Astrocyte of the spinal cord (primary cell): ENCODE data around the gene CCR7.

Experiments used
- DNase-seq: peaks from one replicate; pipeline ENCODE4 v3.0.0; 2011; ENCODE audit warnings: low read depth, low spot score
- H3K4me3 ChIP-seq: 2 replicates; pipeline ENCODE4 v1.5.1; 2011; ENCODE audit warnings: low read depth, mild to moderate bottlenecking, low read length, moderate library complexity
- in situ Hi-C: cut with HindIII; loops from 2 replicates; pipeline ENCODE4 v1.10.0; 2017; ENCODE audit warnings: low sequenced_read_pairs
- TF ChIP-seq, protein P1 (sequence below): IDR thresholded peaks from 2 replicates; pipeline ENCODE4 v1.5.1; 2012; ENCODE audit warnings: low read depth, mild to moderate bottlenecking, low read length, inconsistent platforms

Gene CCR7

DNA sequence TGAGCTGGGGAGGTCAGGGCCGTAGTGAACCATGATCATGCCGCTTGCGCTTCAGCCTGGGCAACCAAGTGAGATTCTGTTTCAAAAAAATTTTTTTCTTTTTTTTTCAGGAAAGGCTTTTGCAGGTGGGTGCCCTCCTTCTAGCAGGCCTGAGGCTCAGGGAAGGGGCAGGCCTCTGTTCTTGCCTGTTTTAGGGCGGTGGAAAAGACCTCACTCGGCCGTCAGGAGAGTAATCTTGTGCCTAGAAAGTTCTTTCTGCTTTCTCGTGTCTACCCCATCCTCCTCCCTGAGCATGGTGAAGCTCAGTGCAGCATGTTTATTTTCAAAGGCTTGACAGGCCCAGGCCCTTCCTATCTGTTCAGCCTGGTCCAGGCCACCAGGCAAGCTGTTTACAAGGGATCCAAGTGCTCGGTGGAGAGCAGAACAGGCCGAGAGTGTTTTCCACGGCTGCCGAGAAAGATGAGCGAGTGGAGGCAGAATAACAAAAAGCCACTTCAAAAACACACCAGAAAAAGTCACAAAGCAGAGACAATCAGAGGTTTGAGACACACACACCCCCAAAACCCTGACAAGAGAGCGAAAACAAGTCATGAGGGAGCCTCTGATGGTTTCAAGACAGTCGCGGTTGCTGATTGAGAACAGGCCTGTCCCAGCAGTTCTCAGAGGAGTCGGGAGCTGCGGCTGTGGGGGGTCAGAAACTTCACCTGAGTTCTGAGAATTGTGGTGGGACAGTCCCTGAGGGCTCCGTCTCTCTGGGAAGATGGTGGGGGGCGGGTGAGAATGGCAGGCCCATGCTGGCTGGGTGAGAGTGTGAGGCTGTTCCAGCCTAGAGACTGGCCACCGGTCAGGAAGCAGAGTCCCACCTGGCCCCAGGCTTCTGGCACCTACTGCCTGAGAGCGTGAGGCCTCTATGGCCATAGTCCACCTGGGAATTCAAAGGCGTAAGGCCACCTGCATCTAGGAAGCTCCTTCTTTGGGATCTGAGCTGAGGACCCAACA lies 37.5 kb upstream of the CCR7 start:
- no peak for DNase-seq
- in situ Hi-C loops, result no loop called here
- TF ChIP-seq, protein P1, sequence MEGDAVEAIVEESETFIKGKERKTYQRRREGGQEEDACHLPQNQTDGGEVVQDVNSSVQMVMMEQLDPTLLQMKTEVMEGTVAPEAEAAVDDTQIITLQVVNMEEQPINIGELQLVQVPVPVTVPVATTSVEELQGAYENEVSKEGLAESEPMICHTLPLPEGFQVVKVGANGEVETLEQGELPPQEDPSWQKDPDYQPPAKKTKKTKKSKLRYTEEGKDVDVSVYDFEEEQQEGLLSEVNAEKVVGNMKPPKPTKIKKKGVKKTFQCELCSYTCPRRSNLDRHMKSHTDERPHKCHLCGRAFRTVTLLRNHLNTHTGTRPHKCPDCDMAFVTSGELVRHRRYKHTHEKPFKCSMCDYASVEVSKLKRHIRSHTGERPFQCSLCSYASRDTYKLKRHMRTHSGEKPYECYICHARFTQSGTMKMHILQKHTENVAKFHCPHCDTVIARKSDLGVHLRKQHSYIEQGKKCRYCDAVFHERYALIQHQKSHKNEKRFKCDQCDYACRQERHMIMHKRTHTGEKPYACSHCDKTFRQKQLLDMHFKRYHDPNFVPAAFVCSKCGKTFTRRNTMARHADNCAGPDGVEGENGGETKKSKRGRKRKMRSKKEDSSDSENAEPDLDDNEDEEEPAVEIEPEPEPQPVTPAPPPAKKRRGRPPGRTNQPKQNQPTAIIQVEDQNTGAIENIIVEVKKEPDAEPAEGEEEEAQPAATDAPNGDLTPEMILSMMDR, result no peak
- H3K4me3 ChIP-seq, result no peak overlapping the region

DNA sequence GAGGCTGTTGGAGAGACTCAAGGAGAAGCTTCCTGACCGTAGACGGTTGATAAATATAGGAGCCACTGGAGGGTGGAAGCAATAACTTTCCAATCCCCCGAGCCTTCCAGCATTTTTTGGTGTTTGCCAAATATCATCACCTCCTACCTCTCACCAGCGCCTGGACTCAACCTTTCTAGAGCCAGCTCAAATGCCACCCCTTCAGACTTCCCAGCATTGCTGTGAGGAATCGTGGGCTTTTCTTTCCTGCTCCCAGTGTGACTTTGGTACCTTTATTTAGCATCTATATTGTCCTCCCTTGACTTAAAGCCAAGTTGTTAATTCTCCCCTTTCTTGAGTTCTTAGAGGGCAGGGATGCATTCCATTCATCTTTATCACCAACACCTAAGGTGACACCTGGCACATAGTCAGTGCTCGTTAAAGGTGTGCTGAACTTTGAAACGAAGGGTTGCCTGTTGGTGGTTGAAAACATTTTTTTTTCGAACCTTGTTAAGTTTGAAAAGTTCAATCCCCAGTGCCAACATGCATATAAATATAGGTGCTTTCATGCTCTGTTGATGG lies 35.3 kb upstream of the CCR7 start:
- in situ Hi-C loops, result no loop called here
- TF ChIP-seq, protein P1, result no peak
- H3K4me3 ChIP-seq, result no peak overlapping the region
- DNase-seq, result no peak

DNA sequence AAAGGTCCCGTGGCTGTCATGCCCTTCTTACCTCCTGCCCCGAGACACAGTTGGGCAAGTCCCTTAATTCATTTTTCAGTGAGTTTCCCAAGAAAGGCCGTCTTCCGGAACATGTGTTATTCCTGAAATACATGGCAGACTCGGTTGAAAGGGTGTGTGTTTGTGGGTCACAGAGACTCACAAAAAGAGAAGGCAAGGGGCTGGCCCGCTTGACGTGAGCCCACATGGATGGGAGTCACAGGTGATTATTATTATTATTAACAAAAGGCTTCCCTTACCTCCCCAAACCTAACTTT lies 34.1 kb upstream of the CCR7 start:
- TF ChIP-seq, protein P1, result no peak
- in situ Hi-C loops, result no loop called here

GRCh38 chr17:40598619-40599467 lies 33.6 kb upstream of the CCR7 start:
- TF ChIP-seq, protein P1, result no peak
- in situ Hi-C loops, result no loop called here
- no peak overlapping the region for H3K4me3 ChIP-seq
- DNase-seq, result peak; percentile 25

More for the DNA sequence above, 34.1 kb upstream of the CCR7 start:
- no peak for DNase-seq
- no peak overlapping the region for H3K4me3 ChIP-seq

DNA sequence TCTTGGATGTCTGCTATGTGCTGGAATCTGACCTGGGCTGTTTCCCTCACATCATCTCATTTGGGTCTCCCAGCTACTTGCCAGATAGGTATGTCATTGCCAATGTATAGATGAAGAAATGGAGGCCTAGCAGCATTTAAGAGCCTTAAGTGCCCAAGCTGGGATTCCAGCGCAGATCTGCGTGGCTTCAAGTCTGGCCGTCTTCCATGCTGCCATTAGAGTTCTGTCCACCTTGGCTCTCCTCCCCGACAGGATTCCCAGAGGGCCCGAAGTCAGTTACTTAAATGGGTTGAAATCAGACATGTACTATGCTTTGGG lies 33.0 kb upstream of the CCR7 start:
- no peak overlapping the region for H3K4me3 ChIP-seq
- in situ Hi-C loops, result no loop called here
- DNase-seq, result no peak
- TF ChIP-seq, protein P1, result no peak

DNA sequence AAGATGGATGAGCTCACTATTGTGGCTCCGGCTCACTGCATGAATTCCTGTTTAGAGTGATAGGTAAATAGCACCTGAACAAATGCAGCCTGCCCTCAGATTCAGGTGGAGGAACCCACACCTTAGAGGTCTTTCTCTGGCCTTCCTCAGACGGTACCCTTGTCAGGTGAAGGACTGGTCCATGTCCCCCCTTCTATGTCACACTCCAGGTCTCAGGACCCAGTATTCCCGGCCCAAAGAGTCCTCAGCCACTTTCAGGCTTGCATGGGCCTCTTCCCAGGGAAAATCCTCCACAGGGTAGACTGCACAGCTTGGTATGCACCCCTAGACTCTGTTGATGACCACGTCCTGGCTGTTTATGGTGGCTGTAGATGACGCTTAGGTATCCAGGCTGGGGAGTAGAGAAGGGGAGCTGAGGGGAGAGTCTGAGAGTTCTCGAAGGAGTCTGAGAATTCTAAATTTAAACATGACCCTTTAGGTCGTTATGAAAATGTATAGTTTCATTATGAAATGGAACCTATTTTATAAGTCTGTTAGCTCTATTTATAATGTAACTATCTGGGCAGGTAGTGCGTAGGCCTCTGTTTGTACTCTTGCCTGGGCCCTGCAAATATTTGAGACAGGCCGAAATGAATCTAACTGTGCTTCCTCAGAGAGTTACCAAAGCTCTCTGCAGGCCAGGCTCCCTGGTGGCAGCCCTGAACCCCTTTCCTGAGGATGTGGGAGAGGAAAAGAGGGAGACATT lies 32.5 kb upstream of the CCR7 start:
- in situ Hi-C loops, result no loop called here
- TF ChIP-seq, protein P1, result no peak
- H3K4me3 ChIP-seq, result no peak overlapping the region
- DNase-seq, result no peak
